Uterus (tissue), 2 donors: Measurements from ENCODE around the gene PPP1R10.

Source experiments
- CTCF ChIP-seq, 4 experiments: fragments of 200-600 bp in 2 of 4; fragments of 450-650 bp in 2 of 4; sonication (generic) in 2 of 4; IDR thresholded peaks; one replicate each; pipeline ENCODE4 v1.5.1; 2016 to 2019; ENCODE audit warnings: antibody characterized with exemption in 4 of 4, mild to moderate bottlenecking in 2 of 4, moderate library complexity in 1 of 4
- POLR2A ChIP-seq, 2 donors: fragments of 450-650 bp; IDR thresholded peaks; one replicate each; pipeline ENCODE4 v1.6.1; 2016; ENCODE audit warnings: antibody characterized with exemption in 2 of 2, mild to moderate bottlenecking in 1 of 2, moderate library complexity in 1 of 2

- TF ChIP-seq POLR2A (IDR thresholded peaks at IDR 0.05) (no peak), CTCF (IDR thresholded peaks at IDR 0.05) (no peak)
Measured at GRCh38 chr6:30635834-30636233, 18.8 kb upstream of the PPP1R10 start.
